MM.1S (cell line): ENCODE results near the gene VPS18.

Source experiments
- CTCF ChIP-seq: fragments of 300-600 bp; sonication (generic); IDR thresholded peaks from 2 replicates; pipeline ENCODE4 v1.5.1; 2016; ENCODE audit warnings: antibody characterized with exemption, low read length, mixed read lengths
- EZH2 ChIP-seq: fragments of 300-600 bp; sonication (generic); optimal IDR thresholded peaks from 2 replicates; pipeline ENCODE3; 2017; ENCODE audit warnings: low read depth, mild to moderate bottlenecking, antibody characterized with exemption, low read length, mixed read lengths

DNA sequence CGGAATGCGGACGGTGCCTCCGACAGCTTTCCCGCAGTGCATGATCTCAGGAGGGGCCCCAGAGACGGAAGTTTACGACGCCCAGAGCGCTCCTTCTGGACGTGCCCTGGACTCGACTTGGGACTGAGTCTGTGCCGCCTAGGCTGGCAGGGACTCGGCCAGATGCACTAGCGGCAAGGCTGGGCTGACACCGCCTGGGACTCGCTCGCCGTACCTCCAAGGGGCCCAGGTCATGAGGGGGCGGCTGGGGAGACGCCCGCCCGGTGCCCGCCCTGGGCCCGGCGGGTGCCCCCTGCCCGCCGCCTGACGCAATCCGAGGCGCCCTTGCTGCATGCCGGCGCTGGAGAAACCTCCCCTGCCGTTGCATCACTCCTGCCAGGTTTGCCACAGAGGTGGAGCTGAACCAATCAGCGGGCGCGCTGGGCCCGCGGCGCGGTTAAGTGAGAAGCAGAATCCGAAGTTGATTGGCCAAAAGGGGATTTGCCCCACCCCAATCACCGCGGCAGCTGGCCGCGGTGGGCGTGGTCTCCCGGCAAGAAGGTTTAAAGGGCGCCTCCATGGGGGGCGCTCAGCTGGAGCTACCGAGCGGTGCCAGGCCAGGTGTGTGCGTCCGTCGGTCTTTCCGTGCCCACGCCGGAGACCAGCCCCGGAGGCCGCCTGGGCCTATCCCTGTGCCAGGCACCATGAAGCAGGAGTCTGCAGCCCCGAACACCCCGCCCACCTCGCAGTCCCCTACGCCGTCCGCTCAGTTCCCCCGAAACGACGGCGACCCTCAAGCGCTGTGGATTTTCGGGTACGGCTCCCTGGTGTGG is 58.9 kb downstream of the VPS18 start, which contains the start of gene CHAC1:
- TF ChIP-seq EZH2, result no peak
- TF ChIP-seq CTCF, result 0 out of 2 replicates have a peak, but pooled peaks have one; percentile 0
